Osteocyte (in vitro differentiated cells): ENCODE results near the gene ALPI. TPM values are rescaled to one million over a fixed set of nuclear protein-coding genes. Genes with fewer than 3 reads are reported as not detected.
A peak's percentile ranks its signal among the peaks of the same experiment; 100 is the strongest.
"Not testable (repeated sequence)": the region's sequence is repeated elsewhere in the genome, so short reads cannot be mapped to it uniquely, and the experiment has no call there.

ENCODE experiments used
- DNase-seq: peaks from one replicate; pipeline ENCODE4 v3.0.0; 2021; ENCODE audit warnings: mixed read lengths; ENCODE audit not compliant: unreplicated experiment; ENCODE audit errors: extremely low spot score
- H3K27ac Mint-ChIP-seq: one replicate; pipeline ENCODE4 v1.8.0; 2021; ENCODE audit warnings: mild to moderate bottlenecking, mixed read lengths; ENCODE audit not compliant: unreplicated experiment
- H3K27me3 Mint-ChIP-seq: one replicate; pipeline ENCODE4 v1.8.0; 2021; ENCODE audit warnings: mixed read lengths; ENCODE audit not compliant: unreplicated experiment
- H3K36me3 Mint-ChIP-seq: one replicate; pipeline ENCODE4 v1.8.0; 2021; ENCODE audit warnings: mixed read lengths; ENCODE audit not compliant: unreplicated experiment
- H3K4me1 Mint-ChIP-seq: one replicate; pipeline ENCODE4 v1.8.0; 2021; ENCODE audit warnings: mixed read lengths; ENCODE audit not compliant: unreplicated experiment
- H3K4me3 Mint-ChIP-seq: one replicate; pipeline ENCODE4 v1.8.0; 2021; ENCODE audit warnings: mild to moderate bottlenecking, moderate library complexity, mixed read lengths; ENCODE audit not compliant: unreplicated experiment
- H3K9me3 Mint-ChIP-seq: one replicate; pipeline ENCODE4 v1.8.0; 2021; ENCODE audit warnings: mixed read lengths; ENCODE audit not compliant: unreplicated experiment
- total RNA-seq: library from RNA; stranded (reverse); gene quantifications from 2 replicates; pipeline ENCODE4 v1.2.1, GENCODE V29; 2021
- TF ChIP-seq, protein P1 (sequence below): fragments of 200-600 bp; sonication (generic); IDR thresholded peaks from 2 replicates; pipeline ENCODE4 v1.5.0; 2021; ENCODE audit warnings: antibody characterized with exemption, mild to moderate bottlenecking, moderate library complexity

The ALPI gene
- total RNA-seq, 1 donor from 2014 or later: not detected

DNA sequence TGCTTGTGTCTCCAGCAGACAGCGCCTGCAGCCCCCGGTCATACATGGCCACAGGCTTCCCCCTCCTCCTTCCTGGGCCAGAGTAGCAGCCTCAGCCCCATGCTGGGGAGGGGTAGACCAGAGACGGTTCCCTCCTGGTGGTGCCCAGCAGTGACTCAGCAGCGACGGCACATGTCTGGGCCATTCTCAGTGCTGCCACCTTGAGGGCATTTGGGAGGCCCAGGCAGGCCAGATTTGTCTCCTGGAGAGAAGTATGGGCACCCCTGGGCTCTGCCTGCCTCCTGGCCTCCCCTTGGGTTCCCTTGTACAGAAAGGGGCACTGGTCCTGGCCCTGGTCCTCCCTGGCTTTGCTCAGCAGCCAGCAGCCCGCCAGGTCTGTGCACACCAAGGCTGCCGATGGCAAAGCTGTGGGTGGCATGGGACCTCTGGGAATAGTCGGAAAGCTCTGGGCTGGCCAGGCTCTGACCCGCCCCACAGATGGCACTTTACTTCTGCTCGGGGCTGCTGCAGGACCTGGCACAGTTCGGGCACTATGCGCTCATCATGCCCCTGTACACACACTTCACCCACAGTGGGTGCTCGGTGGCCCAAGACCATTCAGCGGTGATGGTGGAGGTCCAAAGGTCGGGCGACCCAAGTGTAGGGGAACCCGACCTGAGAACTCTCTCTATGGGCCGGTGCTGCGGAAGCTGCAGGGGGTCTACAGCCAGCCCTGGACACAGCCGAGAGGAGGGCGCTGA is 11.4 kb upstream of the ALPI start:
- no peaks in the 10 kb centered on the region for H3K36me3 Mint-ChIP-seq
- H3K4me1 Mint-ChIP-seq: peaks cover 6% of the 10 kb centered on the region
- H3K27ac Mint-ChIP-seq: no peak overlapping the region
- no peak overlapping the region for H3K4me3 Mint-ChIP-seq
- TF ChIP-seq, protein P1, sequence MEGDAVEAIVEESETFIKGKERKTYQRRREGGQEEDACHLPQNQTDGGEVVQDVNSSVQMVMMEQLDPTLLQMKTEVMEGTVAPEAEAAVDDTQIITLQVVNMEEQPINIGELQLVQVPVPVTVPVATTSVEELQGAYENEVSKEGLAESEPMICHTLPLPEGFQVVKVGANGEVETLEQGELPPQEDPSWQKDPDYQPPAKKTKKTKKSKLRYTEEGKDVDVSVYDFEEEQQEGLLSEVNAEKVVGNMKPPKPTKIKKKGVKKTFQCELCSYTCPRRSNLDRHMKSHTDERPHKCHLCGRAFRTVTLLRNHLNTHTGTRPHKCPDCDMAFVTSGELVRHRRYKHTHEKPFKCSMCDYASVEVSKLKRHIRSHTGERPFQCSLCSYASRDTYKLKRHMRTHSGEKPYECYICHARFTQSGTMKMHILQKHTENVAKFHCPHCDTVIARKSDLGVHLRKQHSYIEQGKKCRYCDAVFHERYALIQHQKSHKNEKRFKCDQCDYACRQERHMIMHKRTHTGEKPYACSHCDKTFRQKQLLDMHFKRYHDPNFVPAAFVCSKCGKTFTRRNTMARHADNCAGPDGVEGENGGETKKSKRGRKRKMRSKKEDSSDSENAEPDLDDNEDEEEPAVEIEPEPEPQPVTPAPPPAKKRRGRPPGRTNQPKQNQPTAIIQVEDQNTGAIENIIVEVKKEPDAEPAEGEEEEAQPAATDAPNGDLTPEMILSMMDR: peak; percentile 66
- no peak for DNase-seq
- peaks cover 4% of the 10 kb centered on the region for H3K27me3 Mint-ChIP-seq
- H3K9me3 Mint-ChIP-seq: no peaks in the 10 kb centered on the region

DNA sequence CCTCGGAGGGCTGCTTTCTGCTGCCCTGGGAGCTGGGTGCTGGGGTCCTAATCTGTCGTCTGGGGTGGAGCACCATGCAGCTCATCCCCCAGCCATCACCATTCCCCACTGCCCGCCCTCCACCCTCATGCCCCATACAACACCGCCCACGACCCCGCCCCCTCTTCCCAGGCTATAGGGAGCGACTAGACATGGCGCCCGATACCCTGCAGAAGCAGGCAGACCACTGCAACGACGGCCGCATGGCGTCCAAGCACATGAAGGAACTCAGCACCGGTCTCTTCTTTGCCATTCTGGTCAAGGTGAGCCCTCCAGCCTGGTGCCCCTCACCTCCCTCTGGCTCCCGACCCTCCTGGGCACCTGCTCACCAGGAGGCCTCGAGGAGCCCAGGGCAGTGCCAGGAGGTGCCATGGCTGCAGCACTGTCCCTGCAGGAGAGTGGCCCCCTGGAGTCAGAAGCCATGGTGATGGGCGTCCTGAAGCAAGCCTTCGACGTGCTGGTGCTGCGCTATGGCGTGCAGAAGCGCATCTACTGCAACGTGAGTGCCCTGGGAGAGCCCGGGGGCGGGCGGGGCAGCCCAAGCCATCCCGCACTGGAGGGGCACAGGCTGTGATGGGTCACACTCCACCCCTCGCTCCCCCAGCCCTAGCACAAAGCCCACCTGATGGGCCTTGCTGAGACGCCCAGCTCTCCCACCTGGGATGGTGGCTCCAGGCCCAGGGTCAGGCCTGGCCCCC is 10.6 kb upstream of the ALPI start:
- H3K9me3 Mint-ChIP-seq, H3K4me1 Mint-ChIP-seq, H3K27ac Mint-ChIP-seq, H3K27me3 Mint-ChIP-seq, DNase-seq, H3K36me3 Mint-ChIP-seq, H3K4me3 Mint-ChIP-seq: not testable (repeated sequence)

DNA sequence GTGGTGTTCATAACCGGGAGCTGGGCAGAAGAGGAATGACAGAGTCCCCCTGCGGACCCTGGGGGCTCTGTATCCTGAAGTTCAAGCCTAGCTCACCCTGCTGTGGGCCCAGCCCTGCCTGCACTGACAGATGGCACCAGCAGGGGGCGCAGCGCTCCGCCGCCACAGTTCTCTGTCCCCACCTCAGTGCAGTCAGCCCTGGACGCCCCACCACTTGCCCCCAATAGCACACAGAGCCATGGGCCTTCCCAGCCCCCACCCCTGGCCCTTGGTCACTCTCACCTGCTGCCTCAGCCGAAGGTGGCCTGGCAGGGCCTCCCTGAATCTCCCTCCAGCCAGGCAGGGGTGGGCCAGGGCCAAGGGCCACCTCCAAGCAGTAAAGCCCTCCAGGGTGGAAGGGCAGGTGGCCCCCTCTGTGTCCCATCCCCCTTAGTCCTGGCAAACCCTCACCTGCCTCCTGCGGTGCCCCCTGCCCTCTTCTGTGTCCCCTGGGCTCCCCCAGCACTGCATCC is 9.6 kb upstream of the ALPI start:
- H3K4me3 Mint-ChIP-seq, DNase-seq, H3K27ac Mint-ChIP-seq, H3K4me1 Mint-ChIP-seq, H3K27me3 Mint-ChIP-seq, H3K9me3 Mint-ChIP-seq, H3K36me3 Mint-ChIP-seq: not testable (repeated sequence)
- TF ChIP-seq, protein P1: peak; percentile 44

DNA sequence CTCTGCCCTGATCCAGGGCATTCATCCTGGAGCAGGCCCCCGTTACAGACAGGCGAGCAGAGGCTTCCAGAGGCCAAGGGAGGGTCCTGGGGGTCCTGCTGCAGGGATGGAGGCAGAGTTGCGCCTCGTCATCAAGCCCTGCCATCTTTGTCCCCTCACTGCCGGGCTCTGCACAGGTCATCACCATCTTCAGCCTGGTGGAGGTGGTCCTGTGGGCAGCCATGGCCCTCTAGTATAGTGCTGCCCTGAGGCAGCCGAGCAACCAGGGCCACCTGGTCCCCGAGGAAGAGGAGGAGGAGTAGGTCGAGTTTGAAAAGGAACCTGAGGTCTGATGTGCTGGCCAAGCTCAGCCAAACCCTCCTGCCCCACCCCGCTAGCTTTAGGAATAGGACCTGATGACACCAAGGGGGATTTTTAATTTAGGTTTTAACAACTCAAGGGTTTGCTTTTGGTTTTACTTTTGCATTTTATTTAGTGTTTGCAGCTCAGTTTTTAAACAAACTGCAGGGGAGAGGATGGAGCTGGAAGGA is 8.8 kb upstream of the ALPI start:
- TF ChIP-seq, protein P1: no peak
- no peaks in the 10 kb centered on the region for H3K9me3 Mint-ChIP-seq
- H3K27ac Mint-ChIP-seq: no peak overlapping the region
- no peaks in the 10 kb centered on the region for H3K36me3 Mint-ChIP-seq
- no peak for DNase-seq
- peaks cover 3% of the 10 kb centered on the region for H3K27me3 Mint-ChIP-seq
- H3K4me3 Mint-ChIP-seq: no peak overlapping the region
- H3K4me1 Mint-ChIP-seq: no peaks in the 10 kb centered on the region

DNA sequence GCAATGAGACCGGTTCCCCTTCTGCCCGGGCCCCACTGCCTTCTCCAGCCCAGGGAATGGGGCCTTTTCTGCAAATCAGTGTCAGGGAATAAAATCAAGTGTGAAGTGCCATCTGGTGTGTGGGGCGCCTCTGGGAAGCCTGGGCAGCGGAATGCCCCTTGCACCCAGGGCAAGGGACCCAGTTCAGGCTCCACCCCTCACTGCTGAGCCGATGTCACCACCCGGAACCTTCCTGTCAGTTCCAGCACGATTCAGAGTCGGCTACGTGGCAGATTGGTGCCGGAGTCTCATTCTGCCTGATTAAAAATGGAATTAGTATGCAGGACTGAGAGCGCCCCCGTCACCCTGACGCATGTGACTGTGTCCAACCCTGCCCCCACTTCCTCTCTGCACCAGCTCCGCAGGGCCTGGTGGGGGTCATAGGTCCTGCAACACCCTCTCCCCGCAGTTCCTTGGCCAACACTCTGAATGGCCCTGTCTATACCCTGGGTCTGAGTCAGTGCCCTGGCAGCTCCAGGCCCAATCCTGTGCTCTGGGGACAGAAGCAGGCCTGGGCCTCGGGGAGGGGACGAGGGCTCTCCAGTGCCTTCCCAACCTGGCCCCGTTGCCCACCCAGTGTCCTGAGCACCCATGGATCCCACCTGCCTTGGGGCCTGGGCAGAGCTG is 8.2 kb upstream of the ALPI start:
- TF ChIP-seq, protein P1: no peak
- no peak overlapping the region for H3K27ac Mint-ChIP-seq
- H3K4me1 Mint-ChIP-seq: no peaks in the 10 kb centered on the region
- H3K4me3 Mint-ChIP-seq: no peak overlapping the region
- no peak for DNase-seq
- peaks cover 6% of the 10 kb centered on the region for H3K27me3 Mint-ChIP-seq
- no peaks in the 10 kb centered on the region for H3K36me3 Mint-ChIP-seq
- no peaks in the 10 kb centered on the region for H3K9me3 Mint-ChIP-seq
